ENCODE data around the gene ZNF552. TPM values are rescaled to one million over a fixed set of nuclear protein-coding genes. Genes with fewer than 3 reads are reported as not detected.

ZNF552 gene
- total and polyA plus RNA-seq, 2 of the 13 experiments (the other 11 are each of a cell fraction or from before 2014, with no cell fraction given): 8.1 to 16.6 TPM

DNA sequence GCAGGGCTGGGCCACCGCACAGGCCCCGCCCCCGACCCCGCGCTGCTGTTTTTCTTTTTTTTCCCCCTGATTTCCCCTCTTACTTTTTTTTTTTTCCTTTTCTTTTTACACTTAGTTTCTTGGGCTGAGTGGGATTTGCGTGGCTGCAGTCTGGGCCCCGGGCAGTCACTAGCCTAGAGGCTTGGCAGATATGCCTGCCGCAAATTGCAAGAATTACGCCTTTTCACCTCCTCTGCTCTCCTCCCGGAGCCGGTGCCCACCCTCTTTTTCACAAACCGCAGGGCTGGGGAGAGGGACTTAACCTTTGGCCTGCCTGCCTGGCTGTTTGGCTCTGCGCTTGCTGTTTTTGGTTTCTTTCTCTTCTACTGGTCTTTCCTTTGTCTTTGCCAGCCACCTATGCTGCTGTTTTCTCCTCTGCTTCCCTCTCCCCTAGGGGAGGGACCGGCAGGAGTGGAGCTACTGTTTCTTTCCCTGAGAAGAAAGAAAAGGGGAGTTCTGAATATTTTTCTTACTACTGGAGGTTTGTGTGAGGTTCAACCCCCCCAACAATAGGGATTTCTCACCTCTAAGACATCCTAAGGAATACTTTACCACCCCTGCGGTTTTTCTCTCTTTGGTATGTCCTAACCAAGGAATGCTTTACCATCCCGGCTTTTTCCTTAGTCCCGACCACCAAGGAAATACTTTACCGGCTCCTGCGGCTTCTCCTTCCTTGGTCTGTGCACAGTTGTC, 11.0 kb downstream of the ZNF552 start (continued):
- TF ChIP-seq, protein P1, sequence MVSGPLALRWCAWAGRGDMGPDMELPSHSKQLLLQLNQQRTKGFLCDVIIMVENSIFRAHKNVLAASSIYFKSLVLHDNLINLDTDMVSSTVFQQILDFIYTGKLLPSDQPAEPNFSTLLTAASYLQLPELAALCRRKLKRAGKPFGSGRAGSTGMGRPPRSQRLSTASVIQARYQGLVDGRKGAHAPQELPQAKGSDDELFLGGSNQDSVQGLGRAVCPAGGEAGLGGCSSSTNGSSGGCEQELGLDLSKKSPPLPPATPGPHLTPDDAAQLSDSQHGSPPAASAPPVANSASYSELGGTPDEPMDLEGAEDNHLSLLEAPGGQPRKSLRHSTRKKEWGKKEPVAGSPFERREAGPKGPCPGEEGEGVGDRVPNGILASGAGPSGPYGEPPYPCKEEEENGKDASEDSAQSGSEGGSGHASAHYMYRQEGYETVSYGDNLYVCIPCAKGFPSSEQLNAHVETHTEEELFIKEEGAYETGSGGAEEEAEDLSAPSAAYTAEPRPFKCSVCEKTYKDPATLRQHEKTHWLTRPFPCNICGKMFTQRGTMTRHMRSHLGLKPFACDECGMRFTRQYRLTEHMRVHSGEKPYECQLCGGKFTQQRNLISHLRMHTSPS (CRISPR knock-in tag; IDR thresholded peaks at IDR 0.05; ENCODE audit: low read depth): no peak
- TF ChIP-seq AHDC1 (CRISPR knock-in tag; IDR thresholded peaks at IDR 0.05; ENCODE audit: borderline replicate concordance) (no peak), KDM2A (CRISPR knock-in tag; IDR thresholded peaks at IDR 0.05; ENCODE audit: borderline replicate concordance, low read depth) (peak; percentile 52; the same call in 1 of the 2 replicates)

GRCh38 chr19:57803265-57803593, 11.5 kb downstream of the ZNF552 start:
- no peak overlapping the region for H2AFZ ChIP-seq (ENCODE audit: low read length)
- intact Hi-C loops (cut with micrococcal nuclease; ENCODE audit: unreplicated experiment): no loop called here
- peak; percentile 91; the same call in 1 of the 2 replicates for TF ChIP-seq U2AF2 (IDR thresholded peaks at IDR 0.05; ENCODE audit: low read depth, low read length)
- no peak for TF ChIP-seq ZNF746 (CRISPR knock-in tag; IDR thresholded peaks at IDR 0.05)
- FAIRE-seq (no peak), ATAC-seq (no peak), DNase-seq (ENCODE audit: low spot score) (no peak)
- in situ Hi-C loops (cut with HindIII; ENCODE audit: extremely low pct_ligation_motif_present, low pct_unique_long_range_greater_than_20kb): no loop called here
- H3K4me2 ChIP-seq (ENCODE audit: low read depth, low read length): peak overlapping the region; percentile 47
- peaks cover 6% of the 10 kb centered on the region; the same call in 1 of the 2 replicates for H3K4me1 ChIP-seq (ENCODE audit: insufficient read depth, low read length)
- ChIA-PET CTCF (ENCODE audit: low intra/inter-chr PET ratio, low total read pairs) (no interaction called here), POLR2A (interaction anchor here (0.9 kb wide), 1 partner anchor 48 kb away, joined by 3 read pairs; no protein-coding TSS in a partner anchor)
- BruUV-seq (replicated peaks): TSS peak; percentile 30
- peak overlapping the region; percentile 57 for H3K27ac ChIP-seq (ENCODE audit: extremely low read length, insufficient read depth, low read length)
- H4K20me1 ChIP-seq (ENCODE audit: insufficient read depth, low read length): no peaks in the 10 kb centered on the region
- no peaks in the 10 kb centered on the region for H3K79me2 ChIP-seq (ENCODE audit: insufficient read depth, low read length)
- WGBS (ENCODE audit: low lambda C conversion rate): 49% methylated on average over 6 of the region's 6 CpGs
- no peaks in the 10 kb centered on the region for H3K27me3 ChIP-seq (ENCODE audit: control insufficient read depth in 1 of 2, insufficient read depth in 2 of 2, low read length in 2 of 2)
- no peaks in the 10 kb centered on the region for H3K9me3 ChIP-seq (ENCODE audit: low read length)
- peaks cover 5 to 12% of the 10 kb centered on the region in 2 experiments; a peak in 4 of 5 replicates for H3K36me3 ChIP-seq (replicated peaks in 1 of 2; ENCODE audit: control insufficient read depth in 1 of 2, insufficient read depth in 2 of 2, low read length in 2 of 2)
- H3K9ac ChIP-seq (ENCODE audit: insufficient read depth, low read depth, low read length): peak overlapping the region; percentile 47; the same call in 1 of the 2 replicates
- peak overlapping the region; percentile 56 to 59 (median 59) for H3K4me3 ChIP-seq (replicated peaks in 1 of 3; ENCODE audit: insufficient read depth in 1 of 3, low read depth in 2 of 3, low read length in 3 of 3)
